Testis (tissue), 2 donors: ENCODE measurements around the gene TPSAB1.

ENCODE experiments used
- CTCF ChIP-seq, 3 experiments: fragments of 450-650 bp in 2 of 3; fragments of 200-600 bp in 1 of 3; sonication (generic) in 1 of 3; IDR thresholded peaks; one replicate each; pipeline ENCODE4 v1.5.1; 2016 to 2019; ENCODE audit warnings: antibody characterized with exemption in 3 of 3, mild to moderate bottlenecking in 2 of 3, moderate library complexity in 1 of 3
- POLR2A ChIP-seq: fragments of 450-650 bp; IDR thresholded peaks from one replicate; pipeline ENCODE4 v1.6.1; 2017; ENCODE audit warnings: antibody characterized with exemption, mild to moderate bottlenecking, moderate library complexity

GRCh38 chr16:1285669-1286512 is 45.4 kb downstream of the TPSAB1 start:
- TF ChIP-seq CTCF (IDR thresholded peaks at IDR 0.05) = no peak
- no peak for TF ChIP-seq POLR2A
